ENCODE results near the gene CIT. TPM values are rescaled to one million over a fixed set of nuclear protein-coding genes. Genes with fewer than 3 reads are reported as not detected.

Gene CIT
- 80.6 and 85.9 TPM in 2 replicates for total RNA-seq
- long read RNA-seq, partial matches to known transcripts, result 16 of 26 reads
- long read RNA-seq, other reads (novel, unspliced or antisense), result 10 of 26 reads

GRCh38 chr12:119876761-119877638 lies at the start of gene CIT:
Gene CIT, minus strand, starts transcription at chr12:119877320. Its CDS starts 1,152 bp downstream, at chr12:119876168.
- Mint-ChIP-seq H3K9me3 (no peaks in the 10 kb centered on the region), H3K27me3 (ENCODE audit: low read depth) (peaks cover 7% of the 10 kb centered on the region), H3K4me1 (peaks cover 18% of the 10 kb centered on the region), H3K36me3 (ENCODE audit: low read depth) (peaks cover 2% of the 10 kb centered on the region), H3K27ac (ENCODE audit: unreplicated experiment) (no peak within 1 kb of the TSS), H3K4me3 (peak within 1 kb of the TSS; percentile 95)
- peak; percentile 88 for DNase-seq (ENCODE audit: low read depth, low spot score)
- TF ChIP-seq CTCF (conservative IDR thresholded peaks at IDR 0.05), result no peak

GRCh38 chr12:119925269-119925668 lies 48.1 kb upstream of the CIT start:
- Mint-ChIP-seq H3K4me3 (no peak overlapping the region), H3K4me1 (no peaks in the 10 kb centered on the region), H3K27me3 (ENCODE audit: low read depth) (peaks cover 16% of the 10 kb centered on the region), H3K36me3 (ENCODE audit: low read depth) (no peaks in the 10 kb centered on the region), H3K27ac (ENCODE audit: unreplicated experiment) (no peak overlapping the region), H3K9me3 (no peaks in the 10 kb centered on the region)
- no peak for TF ChIP-seq CTCF (conservative IDR thresholded peaks at IDR 0.05)
- no peak for DNase-seq (ENCODE audit: low read depth, low spot score)

- no peak overlapping the region for H3K27ac Mint-ChIP-seq (ENCODE audit: unreplicated experiment)
- DNase-seq (ENCODE audit: low read depth, low spot score), result no peak
- H3K27me3 Mint-ChIP-seq (ENCODE audit: low read depth), result peaks cover 12% of the 10 kb centered on the region
- no peak overlapping the region for H3K4me3 Mint-ChIP-seq
- TF ChIP-seq CTCF (conservative IDR thresholded peaks at IDR 0.05), result no peak
- no peaks in the 10 kb centered on the region for H3K4me1 Mint-ChIP-seq
- no peaks in the 10 kb centered on the region for H3K9me3 Mint-ChIP-seq
- H3K36me3 Mint-ChIP-seq (ENCODE audit: low read depth), result no peaks in the 10 kb centered on the region
These were observed 42.9 kb upstream of the CIT start for GRCh38 chr12:119920064-119920463.

- no peaks in the 10 kb centered on the region for H3K36me3 Mint-ChIP-seq (ENCODE audit: low read depth)
- H3K27ac Mint-ChIP-seq (ENCODE audit: unreplicated experiment), result no peak overlapping the region
- H3K27me3 Mint-ChIP-seq (ENCODE audit: low read depth), result no peaks in the 10 kb centered on the region
- TF ChIP-seq CTCF (conservative IDR thresholded peaks at IDR 0.05), result no peak
- no peak overlapping the region for H3K4me3 Mint-ChIP-seq
- H3K4me1 Mint-ChIP-seq, result no peaks in the 10 kb centered on the region
- no peak for DNase-seq (ENCODE audit: low read depth, low spot score)
- H3K9me3 Mint-ChIP-seq, result no peaks in the 10 kb centered on the region
These were observed 38.9 kb upstream of the CIT start for GRCh38 chr12:119915894-119916510.

- H3K27me3 Mint-ChIP-seq (ENCODE audit: low read depth), result no peaks in the 10 kb centered on the region
- no peak overlapping the region for H3K4me3 Mint-ChIP-seq
- H3K36me3 Mint-ChIP-seq (ENCODE audit: low read depth), result no peaks in the 10 kb centered on the region
- no peak for DNase-seq (ENCODE audit: low read depth, low spot score)
- TF ChIP-seq CTCF (conservative IDR thresholded peaks at IDR 0.05), result no peak
- no peak overlapping the region for H3K27ac Mint-ChIP-seq (ENCODE audit: unreplicated experiment)
- H3K9me3 Mint-ChIP-seq, result no peaks in the 10 kb centered on the region
- no peaks in the 10 kb centered on the region for H3K4me1 Mint-ChIP-seq
These were observed 37.5 kb upstream of the CIT start for GRCh38 chr12:119914666-119915065.

Data from neural crest cell (in vitro differentiated cells).